HepG2 (cell line): ENCODE measurements around the gene HIF1AN. TPM values are rescaled to one million over a fixed set of nuclear protein-coding genes. Genes with fewer than 3 reads are reported as not detected.

Experiments used
- ATAC-seq: fragments of 200-7000 bp; cut with Tn5 transposase; 3 replicates; pipeline ENCODE4 v1.9.1; 2020; ENCODE audit warnings: mild to moderate bottlenecking, moderate library complexity
- BruUV-seq: library from RNA; stranded (reverse); fragments of 400-500 nt; replicated peaks from 2 replicates; lab custom pipeline; 2021; lab: Mats Ljungman, UMichigan
- CTCF ChIA-PET: fragments of 300-600 bp; formaldehyde crosslinking; extraction: SDS; loops from one replicate; lab custom pipeline; 2021; ENCODE audit warnings: low total read pairs, inconsistent platforms, low intra/inter-chr PET ratio; lab: Yijun Ruan, JAX
- POLR2A ChIA-PET: fragments of 350-600 bp; sonication (Branson Sonifier 250); formaldehyde crosslinking; loops from one replicate; lab custom pipeline; 2020; ENCODE audit warnings: antibody characterized with exemption, inconsistent platforms; lab: Yijun Ruan, JAX
- DNase-seq: peaks from one replicate; pipeline ENCODE4 v3.0.0-alpha.2; 2015; ENCODE audit warnings: low spot score
- FAIRE-seq: peaks from 3 replicates; lab custom pipeline; 2011; peaks lifted over from hg19 to GRCh38; lab: Jason Lieb, UNC
- H2AFZ ChIP-seq: one replicate; pipeline ENCODE4 v1.6.1; 2011; ENCODE audit warnings: low read length, inconsistent platforms
- H3K27ac ChIP-seq: fragments of 300-600 bp; 3 replicates; pipeline ENCODE4 v1.8.0; 2011; ENCODE audit warnings: mixed run types, mild to moderate bottlenecking, mixed read lengths, low read length, inconsistent platforms; ENCODE audit not compliant: insufficient read depth; ENCODE audit errors: extremely low read length
- H3K27me3 ChIP-seq, 2 experiments: fragments of 200-600 bp in 1 of 2; 2 replicates in 1 of 2; 3 replicates in 1 of 2; pipeline versions ENCODE4 v1.6.0 to v1.8.0; 2011; ENCODE audit warnings: low read length in 2 of 2, mild to moderate bottlenecking in 2 of 2, moderate library complexity in 2 of 2, inconsistent platforms in 1 of 2; ENCODE audit not compliant: insufficient read depth in 2 of 2, control insufficient read depth in 1 of 2
- H3K36me3 ChIP-seq, 2 experiments: fragments of 200-600 bp in 1 of 2; replicated peaks in 1 of 2; 2 replicates in 1 of 2; 3 replicates in 1 of 2; pipeline versions ENCODE4 v1.5.1 to v1.8.0; 2011; ENCODE audit warnings: low read length in 2 of 2, inconsistent platforms in 1 of 2; ENCODE audit not compliant: insufficient read depth in 2 of 2, control insufficient read depth in 1 of 2
- H3K4me1 ChIP-seq: 2 replicates; pipeline ENCODE4 v1.5.1; 2012; ENCODE audit warnings: low read length, inconsistent platforms; ENCODE audit not compliant: insufficient read depth
- H3K4me2 ChIP-seq: 2 replicates; pipeline ENCODE4 v1.6.0; 2011; ENCODE audit warnings: low read depth, low read length, inconsistent platforms
- H3K4me3 ChIP-seq, 3 experiments: fragments of 200-600 bp in 1 of 3; sonication (generic), shearing (Covaris generic) in 1 of 3; replicated peaks in 1 of 3; 2 replicates each; pipeline ENCODE4 v1.5.1; 2011 to 2016; ENCODE audit warnings: low read length in 3 of 3, inconsistent platforms in 2 of 3, low read depth in 2 of 3, mild to moderate bottlenecking in 2 of 3, control low read depth in 1 of 3, mixed read lengths in 1 of 3; ENCODE audit not compliant: insufficient read depth in 1 of 3
- H3K79me2 ChIP-seq: one replicate; pipeline ENCODE4 v1.6.1; 2011; ENCODE audit warnings: low read length, inconsistent platforms; ENCODE audit not compliant: insufficient read depth
- H3K9ac ChIP-seq: 2 replicates; pipeline ENCODE4 v1.6.0; 2011; ENCODE audit warnings: mild to moderate bottlenecking, low read depth, low read length, inconsistent platforms; ENCODE audit not compliant: insufficient read depth
- H3K9me3 ChIP-seq: 2 replicates; pipeline ENCODE4 v1.5.1; 2012; ENCODE audit warnings: mild to moderate bottlenecking, low read length
- H4K20me1 ChIP-seq: 2 replicates; pipeline ENCODE4 v1.6.0; 2011; ENCODE audit warnings: inconsistent platforms, mild to moderate bottlenecking, low read length, moderate library complexity; ENCODE audit not compliant: insufficient read depth
- ELK4 ChIP-seq: sonication (generic); formaldehyde crosslinking; IDR thresholded peaks from 2 replicates; pipeline ENCODE4 v1.9.0; 2021; ENCODE audit warnings: missing genetic modification reagents, borderline replicate concordance
- GTF2F1 ChIP-seq: fragments of 150-350 bp; IDR thresholded peaks from 2 replicates; pipeline ENCODE4 v1.6.1; 2014; ENCODE audit warnings: low read length
- HCFC1 ChIP-seq: fragments of 150-350 bp; IDR thresholded peaks from 2 replicates; pipeline ENCODE4 v1.6.1; 2014; ENCODE audit warnings: low read depth, low read length
- IKZF1 ChIP-seq: fragments of 450-650 bp; IDR thresholded peaks from 2 replicates; pipeline ENCODE4 v1.7.1; 2016
- IRF1 ChIP-seq: sonication (generic); formaldehyde crosslinking; IDR thresholded peaks from 2 replicates; pipeline ENCODE4 v1.4.0; 2020; ENCODE audit warnings: low read depth, mild to moderate bottlenecking, missing genetic modification reagents
- KLF16 ChIP-seq, 2 experiments: sonication (generic) in 1 of 2; formaldehyde crosslinking in 1 of 2; IDR thresholded peaks; 2 replicates each; pipeline versions ENCODE4 v1.6.1 to v1.8.0; 2016 to 2023; ENCODE audit warnings: missing genetic modification reagents in 2 of 2, missing compliant biosample characterization in 1 of 2
- NCOA2 ChIP-seq: sonication (generic); formaldehyde crosslinking; IDR thresholded peaks from 2 replicates; pipeline ENCODE4 v1.8.0; 2022; ENCODE audit warnings: inconsistent platforms
- RBAK ChIP-seq: sonication (generic); formaldehyde crosslinking; IDR thresholded peaks from 2 replicates; pipeline ENCODE4 v1.5.1; 2020; ENCODE audit warnings: mild to moderate bottlenecking, missing genetic modification reagents
- SKIL ChIP-seq: sonication (generic); formaldehyde crosslinking; IDR thresholded peaks from 2 replicates; pipeline ENCODE4 v1.8.0; 2022; ENCODE audit warnings: missing genetic modification reagents, mild to moderate bottlenecking, moderate library complexity, borderline replicate concordance
- SSRP1 ChIP-seq: IDR thresholded peaks from 2 replicates; pipeline ENCODE4 v1.6.1; 2016; ENCODE audit warnings: control low read depth
- THYN1 ChIP-seq: sonication (generic); formaldehyde crosslinking; IDR thresholded peaks from 2 replicates; pipeline ENCODE4 v1.8.1; 2023; ENCODE audit warnings: low read depth, mild to moderate bottlenecking, moderate library complexity, missing genetic modification reagents, borderline replicate concordance
- ZEB1 ChIP-seq: IDR thresholded peaks from 2 replicates; pipeline ENCODE4 v1.6.1; 2012; ENCODE audit warnings: mild to moderate bottlenecking, low read depth, inconsistent platforms; ENCODE audit not compliant: insufficient replicate concordance
- ZFAT ChIP-seq: sonication (generic); formaldehyde crosslinking; conservative IDR thresholded peaks from 2 replicates; pipeline ENCODE4 v1.8.1; 2023; ENCODE audit warnings: missing genetic modification reagents, inconsistent platforms
- ZMAT5 ChIP-seq: sonication (generic); formaldehyde crosslinking; IDR thresholded peaks from 2 replicates; pipeline ENCODE4 v1.5.0; 2020; ENCODE audit warnings: mild to moderate bottlenecking, low read depth, missing genetic modification reagents, borderline replicate concordance
- ZNF263 ChIP-seq: sonication (generic); formaldehyde crosslinking; IDR thresholded peaks from 2 replicates; pipeline ENCODE4 v1.4.0; 2020; ENCODE audit warnings: missing genetic modification reagents
- ZNF329 ChIP-seq: sonication (generic); formaldehyde crosslinking; IDR thresholded peaks from 2 replicates; pipeline ENCODE4 v1.9.0; 2021; ENCODE audit warnings: low read depth, mild to moderate bottlenecking, missing genetic modification reagents
- ZNF367 ChIP-seq: sonication (generic); formaldehyde crosslinking; IDR thresholded peaks from 2 replicates; pipeline ENCODE4 v1.4.0; 2020; ENCODE audit warnings: missing genetic modification reagents, borderline replicate concordance
- ZNF678 ChIP-seq: sonication (generic); formaldehyde crosslinking; IDR thresholded peaks from 2 replicates; pipeline ENCODE4 v1.4.0; 2020; ENCODE audit warnings: mild to moderate bottlenecking, missing genetic modification reagents
- ZSCAN31 ChIP-seq: sonication (generic); formaldehyde crosslinking; IDR thresholded peaks from 2 replicates; pipeline ENCODE4 v1.5.0; 2020; ENCODE audit warnings: low read depth, mild to moderate bottlenecking, missing genetic modification reagents
- WGBS: methylation state at CpG from one replicate; pipeline ENCODE4 v1.1.6; 2017; ENCODE audit warnings: low lambda C conversion rate; 5-methylcytosine and 5-hydroxymethylcytosine counted together
- in situ Hi-C: cut with HindIII; loops from 2 replicates; pipeline ENCODE4 v1.10.0; 2017; ENCODE audit warnings: low pct_unique_long_range_greater_than_20kb; ENCODE audit not compliant: extremely low pct_ligation_motif_present
- intact Hi-C: fragments of 100-400 bp; cut with micrococcal nuclease; formaldehyde crosslinking; loops from one replicate; pipeline ENCODE4 v1.10.0; 2022; ENCODE audit not compliant: unreplicated experiment
- polyA plus RNA-seq, 8 experiments: library from polyadenylated mRNA; depleted of rRNA in 3 of 8; stranded (reverse) in 7 of 8; unstranded in 1 of 8; fragments of >200 nt; fragmentation: Illumina TruSeq in 4 of 8; extraction: Trizol in 4 of 8; gene quantifications; 2 replicates each; pipeline versions ENCODE4 v1.2.1 to v1.2.3, GENCODE V29; 2011 to 2016; ENCODE audit warnings: low read depth in 4 of 8, missing spikeins in 1 of 8, mixed read lengths in 1 of 8; ENCODE audit not compliant: insufficient read depth in 1 of 8
- total RNA-seq, 5 experiments: library from RNA; depleted of rRNA; stranded (reverse); fragments of >200 nt; fragmentation: Illumina TruSeq; extraction: Trizol; gene quantifications; 2 replicates each; pipeline ENCODE4 v1.2.3, GENCODE V29; 2016; ENCODE audit warnings: low read depth in 1 of 5

The HIF1AN gene
- total and polyA plus RNA-seq, 2 of the 13 experiments (the other 11 are each of a cell fraction or from before 2014, with no cell fraction given), result 8.6 to 10.7 TPM

- TF ChIP-seq THYN1 (no peak), SSRP1 (no peak), NCOA2 (CRISPR knock-in tag) (no peak), ZFAT (CRISPR knock-in tag) (no peak), HCFC1 (no peak), ELK4 (CRISPR knock-in tag) (no peak)
Observed at GRCh38 chr10:100490531-100490930, 45.2 kb upstream of the HIF1AN start (continued).

- H3K27ac ChIP-seq, result no peak overlapping the region
- H3K4me2 ChIP-seq, result no peak overlapping the region
- H3K27me3 ChIP-seq, result no peaks in the 10 kb centered on the region
- no peak for ATAC-seq
- no peaks in the 10 kb centered on the region for H4K20me1 ChIP-seq
- no peak overlapping the region for H3K9ac ChIP-seq
- H3K36me3 ChIP-seq, result no peaks in the 10 kb centered on the region; a peak in 1 of 5 replicates
- intact Hi-C loops (no loop called here), in situ Hi-C loops (no loop called here)
- no peak overlapping the region for H2AFZ ChIP-seq
- no TSS peak for BruUV-seq
- no peaks in the 10 kb centered on the region for H3K9me3 ChIP-seq
- H3K4me1 ChIP-seq, result no peaks in the 10 kb centered on the region
- no peak overlapping the region for H3K4me3 ChIP-seq
- H3K79me2 ChIP-seq, result no peaks in the 10 kb centered on the region
- DNase-seq, result no peak
- CTCF ChIA-PET, result no interaction called here
- FAIRE-seq, result no peak
- 83% methylated on average over 2 of the region's 2 CpGs for WGBS
- POLR2A ChIA-PET, result no interaction called here
- no peak for TF ChIP-seq ZNF329
- no peak for TF ChIP-seq ZNF678 (CRISPR knock-in tag)
- TF ChIP-seq IRF1, result no peak
- no peak for TF ChIP-seq RBAK (CRISPR knock-in tag)
- TF ChIP-seq IKZF1, result no peak
- TF ChIP-seq SKIL (CRISPR knock-in tag), result no peak
- no peak for TF ChIP-seq ZSCAN31
- no peak for TF ChIP-seq ZNF367 (CRISPR knock-in tag)
- no peak for TF ChIP-seq ZMAT5 (CRISPR knock-in tag)
- TF ChIP-seq ZNF263, result no peak
- TF ChIP-seq KLF16 (CRISPR knock-in tag; IDR thresholded peaks at IDR 0.05), result no peak
- no peak for TF ChIP-seq ZEB1
- TF ChIP-seq GTF2F1, result no peak
Observed at GRCh38 chr10:100496567-100496966, 39.2 kb upstream of the HIF1AN start.
